ENCODE results near the gene DGKH.

- no peak for TF ChIP-seq POLR2A (IDR thresholded peaks at IDR 0.05)
- TF ChIP-seq CTCF (IDR thresholded peaks at IDR 0.05) = no peak
- no peak for TF ChIP-seq EP300 (IDR thresholded peaks at IDR 0.05)
- no peak for TF ChIP-seq POLR2AphosphoS5 (IDR thresholded peaks at IDR 0.05)
Measured at GRCh38 chr13:42276683-42277082, 228.2 kb downstream of the DGKH start.
